ENCODE results near the gene ENTPD5.
"Not testable (repeated sequence)": the region's sequence is repeated elsewhere in the genome, so short reads cannot be mapped to it uniquely, and the experiment has no call there.

Gene ENTPD5

GRCh38 chr14:74018586-74019407 is at the start of gene ENTPD5, which contains the start of gene BBOF1:
Gene ENTPD5 (minus strand): TSS chr14:74019288. CDS start chr14:73988102, 31,186 bp downstream.
Gene BBOF1 (plus strand): TSS chr14:74019349. CDS start chr14:74019479, 130 bp downstream.
- DNase-seq: peak; percentile 64 to 65

GRCh38 chr14:74065746-74066575 is 46.9 kb upstream of the ENTPD5 start:
- no peak for DNase-seq

- DNase-seq: no peak
These were observed 45.8 kb upstream of the ENTPD5 start for GRCh38 chr14:74064883-74065282.

GRCh38 chr14:74064426-74064825 is 45.3 kb upstream of the ENTPD5 start:
- DNase-seq: no peak

GRCh38 chr14:74062809-74063150 is 43.7 kb upstream of the ENTPD5 start:
- DNase-seq: no peak

GRCh38 chr14:74049876-74050495 is 30.9 kb upstream of the ENTPD5 start:
- DNase-seq: peak in 1 of 2 donors; percentile 26

- DNase-seq: no peak
These were observed 29.2 kb upstream of the ENTPD5 start for GRCh38 chr14:74048281-74048680.

GRCh38 chr14:74045522-74045921 is 26.4 kb upstream of the ENTPD5 start:
- DNase-seq: no peak

- no peak for DNase-seq
These were observed 23.2 kb upstream of the ENTPD5 start for GRCh38 chr14:74042296-74042695.

- peak in 1 of 2 donors; percentile 67 for DNase-seq
These were observed 19.2 kb upstream of the ENTPD5 start for GRCh38 chr14:74038020-74038859.

- no peak for DNase-seq
These were observed 16.5 kb upstream of the ENTPD5 start for GRCh38 chr14:74035556-74035955.

- DNase-seq: no peak
These were observed 15.5 kb upstream of the ENTPD5 start for GRCh38 chr14:74034572-74034971.

- DNase-seq: no peak
These were observed 10.0 kb upstream of the ENTPD5 start for GRCh38 chr14:74029136-74029535.

- DNase-seq: no peak
These were observed 3.3 kb upstream of the ENTPD5 start for GRCh38 chr14:74022346-74022745.

GRCh38 chr14:74019408-74020137 is 485 bp upstream of the ENTPD5 start:
- DNase-seq: no peak

GRCh38 chr14:74018174-74018585 is 908 bp downstream of the ENTPD5 start:
- peak in 1 of 2 donors; percentile 3 for DNase-seq

- no peak for DNase-seq
These were observed 3.1 kb downstream of the ENTPD5 start for GRCh38 chr14:74015963-74016362.

GRCh38 chr14:74015176-74015575 is 3.9 kb downstream of the ENTPD5 start:
- peak in 1 of 2 donors; percentile 30 for DNase-seq

GRCh38 chr14:74014299-74014698 is 4.8 kb downstream of the ENTPD5 start:
- no peak for DNase-seq

GRCh38 chr14:74008843-74009499 is 10.1 kb downstream of the ENTPD5 start:
- DNase-seq: no peak

- not testable (repeated sequence) for DNase-seq
These were observed 13.4 kb downstream of the ENTPD5 start for GRCh38 chr14:74005664-74006063.
